SU-DHL-6 (cell line): ENCODE measurements around the gene NPB.

ENCODE experiments used
- CTCF ChIP-seq: fragments of 200-600 bp; sonication (generic); IDR thresholded peaks from one replicate; pipeline ENCODE4 v1.5.1; 2017; ENCODE audit warnings: antibody characterized with exemption, mild to moderate bottlenecking, low read length, moderate library complexity; ENCODE audit not compliant: insufficient read depth, poor library complexity, severe bottlenecking
- EZH2phosphoT487 ChIP-seq: fragments of 200-600 bp; sonication (generic), shearing (Covaris generic); conservative IDR thresholded peaks from 2 replicates; pipeline ENCODE4 v1.6.1; 2018; ENCODE audit warnings: mild to moderate bottlenecking, antibody characterized with exemption, low read length, moderate library complexity, mixed read lengths

GRCh38 chr17:81854974-81855774 lies 46.9 kb upstream of the NPB start:
- TF ChIP-seq CTCF, result no peak
- no peak for TF ChIP-seq EZH2phosphoT487
